GM18861 (cell line): ENCODE measurements around the gene RPLP2.
A peak's percentile ranks its signal among the peaks of the same experiment; 100 is the strongest.

Experiments used
- ATAC-seq: cut with Tn5 transposase; IDR thresholded peaks from one replicate; pipeline ENCODE4 v1.9.1; 2021; ENCODE audit not compliant: unreplicated experiment

The RPLP2 gene

DNA sequence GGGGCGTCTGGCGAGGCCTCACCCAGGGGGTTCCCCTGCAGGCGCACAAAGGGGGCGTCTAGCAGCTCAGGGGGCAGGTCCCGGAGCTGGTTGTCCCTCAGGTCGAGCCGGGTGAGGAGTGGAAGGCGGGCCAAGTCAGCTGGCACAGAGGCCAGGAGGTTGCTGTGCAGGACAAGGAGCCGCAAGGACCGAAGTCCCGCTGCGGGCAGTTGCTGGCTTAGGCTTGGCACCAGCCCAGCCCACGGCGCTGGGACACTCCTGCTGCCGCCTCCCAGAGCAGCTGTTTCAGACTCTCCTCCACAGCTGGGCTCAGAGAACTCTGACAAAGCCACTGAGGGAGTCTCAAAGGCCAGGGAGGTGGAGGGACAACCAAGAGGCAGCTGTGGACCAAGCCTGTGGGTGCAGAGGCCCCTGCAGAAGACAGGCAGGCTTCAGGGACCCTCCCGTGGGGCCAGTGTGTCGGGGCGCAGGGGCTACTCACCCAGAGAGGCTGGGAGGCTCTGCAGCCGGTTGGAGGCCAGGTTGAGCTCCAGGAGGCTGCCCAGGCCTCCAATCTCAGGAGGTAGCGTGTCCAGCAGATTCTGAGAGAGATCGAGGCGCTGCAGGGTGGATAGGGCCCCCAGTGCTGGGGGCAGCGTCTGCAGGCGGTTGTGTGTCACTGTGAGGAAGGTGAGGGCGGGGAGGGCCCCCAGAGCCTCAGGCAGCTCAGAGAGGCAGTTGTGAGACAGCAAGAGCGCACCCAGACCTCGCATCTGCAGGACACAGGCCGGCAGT lies 6.9 kb upstream of the RPLP2 start:
- ATAC-seq, result no peak

DNA sequence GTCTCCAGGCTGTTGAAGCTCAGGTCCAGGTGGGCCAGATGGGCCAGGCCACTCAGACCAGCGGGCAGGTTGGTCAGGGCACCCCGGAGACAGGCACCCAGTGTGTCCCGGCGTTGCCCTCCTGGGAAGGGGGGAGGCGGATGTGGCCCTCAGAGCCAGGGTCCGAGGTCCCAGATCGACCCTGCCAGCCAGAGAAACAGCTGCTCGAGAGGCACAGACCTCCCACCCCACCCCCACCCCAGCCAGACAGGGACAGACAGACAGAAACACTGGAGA lies 6.4 kb upstream of the RPLP2 start:
- ATAC-seq, result no peak

DNA sequence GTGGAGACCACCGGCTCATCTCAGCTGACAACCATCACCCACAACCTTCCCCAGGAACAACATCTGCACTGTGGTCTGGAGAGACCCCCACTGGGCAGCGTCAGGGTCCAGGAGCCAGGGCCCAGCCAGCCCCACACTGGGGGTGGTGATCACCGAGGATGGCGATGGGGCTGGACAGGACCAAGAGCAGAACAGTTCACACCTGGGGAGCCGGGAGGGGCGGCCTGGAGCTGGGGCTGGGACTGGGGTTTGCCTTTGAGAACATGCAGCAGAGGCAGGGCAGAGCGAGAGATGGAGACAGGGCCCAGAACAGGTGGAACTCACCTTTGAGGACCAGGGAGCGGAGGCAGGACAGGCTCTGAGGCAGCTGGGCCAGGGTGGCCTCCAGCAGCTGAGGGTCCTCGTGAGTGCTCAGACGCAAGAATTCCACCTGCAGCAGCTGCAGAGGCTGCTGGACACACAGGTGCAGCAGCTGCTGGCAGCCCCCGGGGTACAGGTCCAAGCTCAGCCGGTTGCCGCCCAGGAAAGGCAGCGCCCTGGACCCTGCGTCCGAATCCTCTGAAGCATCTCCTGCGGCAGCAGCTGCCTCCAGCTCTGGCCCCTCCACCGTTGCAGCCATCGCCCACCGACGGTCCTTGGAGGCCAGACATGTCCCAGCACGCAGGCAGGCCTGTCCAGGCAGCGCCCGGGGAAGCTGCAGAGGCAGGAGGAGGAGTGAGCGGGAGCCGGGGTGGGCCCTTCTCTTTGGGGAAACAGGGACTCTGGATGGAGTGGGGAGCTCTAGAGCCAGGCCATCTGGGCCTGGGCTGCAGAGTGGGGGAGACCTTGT lies 5.8 kb upstream of the RPLP2 start:
- ATAC-seq, result no peak

DNA sequence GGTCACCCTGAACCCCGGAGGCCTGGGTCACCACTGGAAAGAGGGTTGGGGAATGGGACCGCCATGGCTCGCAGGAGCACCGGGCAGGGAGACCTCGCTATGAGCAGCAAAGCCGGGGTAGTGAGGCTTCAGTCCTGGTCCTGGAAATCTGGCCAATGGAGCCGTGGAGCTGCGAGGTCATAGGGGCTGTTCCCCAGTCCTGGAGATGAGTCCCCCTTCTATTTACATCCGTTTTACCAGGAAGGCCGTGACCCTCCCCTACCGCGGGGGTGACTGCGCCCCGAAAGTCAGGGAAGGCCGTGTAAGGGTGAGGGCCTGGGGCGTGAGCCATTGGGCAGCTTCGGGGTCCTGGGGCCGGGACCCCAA lies 5.2 kb upstream of the RPLP2 start:
- ATAC-seq, result no peak

DNA sequence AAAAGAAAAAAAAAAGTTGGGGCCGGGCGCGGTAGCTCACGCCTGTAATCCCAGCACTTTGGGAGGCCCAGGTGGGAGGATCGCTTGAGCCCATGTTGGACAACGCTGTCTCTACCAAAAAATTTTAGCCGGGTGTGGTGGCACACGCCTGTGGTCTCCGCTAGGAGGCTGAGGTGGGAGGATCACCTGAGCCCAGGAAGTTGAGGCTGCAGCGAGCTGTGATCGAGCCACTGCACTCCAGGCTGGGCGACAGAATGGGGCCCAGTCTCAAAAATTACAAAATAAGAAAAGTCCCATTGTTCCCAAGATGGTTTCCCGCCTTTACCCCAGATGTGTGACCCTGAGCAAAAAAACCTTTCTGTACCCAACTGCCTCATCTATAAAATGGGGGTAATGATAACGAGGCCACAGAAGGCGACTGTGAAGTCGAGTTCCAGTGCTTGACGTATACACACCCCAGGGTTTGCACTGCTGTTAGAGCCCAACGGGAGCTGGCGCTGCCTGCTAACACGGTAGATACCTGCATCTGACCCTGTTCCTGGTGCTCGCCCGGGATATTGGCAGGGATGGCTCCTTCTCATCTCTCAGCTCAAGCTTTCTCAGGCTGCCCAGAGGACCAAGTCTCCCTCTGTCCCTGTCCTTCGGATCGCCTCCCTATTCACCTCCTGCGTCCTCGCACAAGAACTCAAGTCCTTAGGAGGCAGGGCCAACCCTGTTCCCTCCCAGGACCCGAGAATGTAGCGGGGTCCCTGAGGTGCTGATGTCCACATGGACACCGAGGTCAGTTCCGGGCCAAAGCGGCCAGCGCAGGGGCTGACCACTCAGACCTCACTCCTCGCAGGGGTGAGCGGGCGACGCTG lies 1.1 kb upstream of the RPLP2 start:
- ATAC-seq, result no peak

DNA sequence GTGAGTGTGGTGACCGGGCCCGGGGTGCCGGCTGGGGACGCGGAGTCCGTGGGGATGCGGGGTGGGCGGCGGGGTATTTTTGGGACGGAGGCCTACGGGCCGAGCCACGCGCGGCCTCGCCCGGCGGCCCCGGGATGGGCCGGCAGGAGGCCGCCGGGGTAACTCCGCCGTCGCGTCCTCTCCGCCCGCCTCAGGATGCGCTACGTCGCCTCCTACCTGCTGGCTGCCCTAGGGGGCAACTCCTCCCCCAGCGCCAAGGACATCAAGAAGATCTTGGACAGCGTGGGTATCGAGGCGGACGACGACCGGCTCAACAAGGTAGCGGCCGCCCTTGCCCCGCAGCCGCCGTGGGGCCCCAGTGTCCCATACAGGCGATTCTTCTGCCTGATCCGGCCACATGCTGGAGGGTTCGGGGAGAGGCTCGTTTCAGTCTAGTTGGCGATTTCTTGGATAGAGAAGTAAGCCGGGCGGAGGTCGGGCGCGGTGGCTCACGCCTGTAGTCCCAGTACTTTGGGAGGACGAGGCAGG lies 337 bp downstream of the RPLP2 start:
- peak; percentile 6 for ATAC-seq

DNA sequence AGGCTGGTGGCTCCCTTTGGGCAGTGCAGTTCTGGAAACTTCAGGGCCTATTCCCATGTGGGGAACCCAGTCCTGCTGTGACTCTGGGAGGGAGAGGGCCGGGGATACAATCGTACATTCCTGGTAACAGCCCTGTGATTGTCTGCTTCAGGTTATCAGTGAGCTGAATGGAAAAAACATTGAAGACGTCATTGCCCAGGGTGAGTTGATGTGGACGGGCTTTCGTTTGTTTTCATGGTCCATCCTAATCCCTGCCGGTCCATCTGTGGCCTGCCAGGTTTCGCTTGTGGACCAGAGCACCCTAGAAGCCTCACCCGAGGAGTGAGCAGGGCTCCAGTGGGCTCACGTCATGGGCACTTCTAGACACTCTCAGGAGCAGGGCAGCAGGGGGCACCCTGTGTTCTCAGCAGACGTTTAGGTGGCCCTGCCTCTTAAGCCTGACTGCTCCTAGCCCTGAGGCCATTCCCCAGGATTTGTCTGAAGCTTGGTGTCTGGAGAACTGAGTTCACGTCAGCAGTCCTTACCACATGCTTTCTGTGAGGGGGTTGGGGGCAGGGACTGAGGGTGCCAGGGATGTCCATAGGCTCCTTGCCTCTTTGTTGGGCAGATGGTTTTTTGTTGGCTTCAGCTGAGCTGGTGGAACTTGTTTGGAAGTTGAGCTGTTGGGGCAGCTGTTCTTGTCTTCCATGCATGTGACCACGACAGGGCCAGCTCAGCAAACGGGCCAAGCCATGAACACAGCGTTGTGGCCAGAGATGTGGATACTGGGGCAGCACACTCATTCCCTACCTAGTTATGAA lies 1.9 kb downstream of the RPLP2 start:
- no peak for ATAC-seq

DNA sequence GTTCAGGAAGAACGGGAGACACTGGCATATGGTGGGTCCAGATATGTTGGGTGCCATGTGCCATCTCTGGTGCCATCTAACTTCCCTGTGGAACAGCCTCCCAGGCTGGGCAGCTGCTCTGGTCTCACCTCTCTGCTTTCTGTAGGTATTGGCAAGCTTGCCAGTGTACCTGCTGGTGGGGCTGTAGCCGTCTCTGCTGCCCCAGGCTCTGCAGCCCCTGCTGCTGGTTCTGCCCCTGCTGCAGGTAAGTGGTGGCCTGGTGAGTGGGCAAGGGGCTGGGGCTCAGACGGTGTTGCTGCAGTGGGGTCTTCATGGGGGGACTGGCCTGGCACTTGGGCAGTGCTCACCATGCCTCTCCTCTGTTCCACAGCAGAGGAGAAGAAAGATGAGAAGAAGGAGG lies 2.6 kb downstream of the RPLP2 start:
- no peak for ATAC-seq

DNA sequence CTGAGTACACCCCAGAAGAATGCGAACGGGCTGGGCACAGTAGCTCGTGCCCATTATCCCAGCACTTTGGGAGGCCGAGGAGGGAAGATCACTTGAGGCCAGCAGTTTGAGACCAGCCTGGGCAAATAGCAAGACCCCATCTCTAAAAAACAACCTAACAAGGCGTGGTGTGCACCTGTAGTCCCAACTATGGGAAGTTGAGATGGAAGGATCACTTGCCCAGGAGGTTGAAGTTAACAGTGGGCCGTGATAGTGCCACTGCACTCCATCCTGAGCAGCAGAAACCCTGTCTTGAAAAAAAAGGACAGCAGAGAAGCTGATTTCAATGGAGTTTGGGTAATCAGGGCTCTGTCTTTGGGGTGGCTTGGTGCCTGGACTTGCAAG lies 3.3 kb downstream of the RPLP2 start:
- ATAC-seq, result no peak

DNA sequence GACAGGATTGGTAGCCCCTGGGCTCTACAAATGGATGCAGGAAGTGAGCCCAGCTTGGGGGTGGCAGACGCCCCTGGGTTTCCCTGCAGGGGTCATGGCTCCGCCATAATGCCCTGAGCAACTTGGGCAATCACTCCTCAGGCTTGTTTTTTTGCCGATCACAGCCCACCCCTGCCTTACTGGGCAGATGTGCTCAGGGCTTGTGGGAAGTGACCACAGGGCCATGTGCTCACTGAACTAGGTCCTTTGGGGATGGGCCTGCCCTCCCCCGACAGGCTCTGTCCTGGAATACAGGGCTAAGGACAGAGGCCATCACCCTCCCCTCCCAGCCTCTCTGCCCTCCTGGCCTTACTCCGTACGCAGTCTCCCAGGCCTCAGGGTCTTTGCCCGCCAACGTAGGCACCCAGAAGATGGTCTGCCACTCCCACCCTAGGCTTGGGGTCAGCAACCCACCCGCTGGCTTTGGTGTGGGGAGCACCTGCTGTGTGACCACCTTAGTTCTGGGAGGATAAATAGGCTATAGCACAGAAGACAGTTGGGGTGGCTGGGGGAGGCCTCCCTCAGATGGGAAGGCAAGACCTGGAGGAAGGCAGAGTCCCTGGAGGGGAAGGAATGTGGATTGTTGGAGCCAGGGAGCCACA lies 3.8 kb downstream of the RPLP2 start:
- ATAC-seq, result no peak

DNA sequence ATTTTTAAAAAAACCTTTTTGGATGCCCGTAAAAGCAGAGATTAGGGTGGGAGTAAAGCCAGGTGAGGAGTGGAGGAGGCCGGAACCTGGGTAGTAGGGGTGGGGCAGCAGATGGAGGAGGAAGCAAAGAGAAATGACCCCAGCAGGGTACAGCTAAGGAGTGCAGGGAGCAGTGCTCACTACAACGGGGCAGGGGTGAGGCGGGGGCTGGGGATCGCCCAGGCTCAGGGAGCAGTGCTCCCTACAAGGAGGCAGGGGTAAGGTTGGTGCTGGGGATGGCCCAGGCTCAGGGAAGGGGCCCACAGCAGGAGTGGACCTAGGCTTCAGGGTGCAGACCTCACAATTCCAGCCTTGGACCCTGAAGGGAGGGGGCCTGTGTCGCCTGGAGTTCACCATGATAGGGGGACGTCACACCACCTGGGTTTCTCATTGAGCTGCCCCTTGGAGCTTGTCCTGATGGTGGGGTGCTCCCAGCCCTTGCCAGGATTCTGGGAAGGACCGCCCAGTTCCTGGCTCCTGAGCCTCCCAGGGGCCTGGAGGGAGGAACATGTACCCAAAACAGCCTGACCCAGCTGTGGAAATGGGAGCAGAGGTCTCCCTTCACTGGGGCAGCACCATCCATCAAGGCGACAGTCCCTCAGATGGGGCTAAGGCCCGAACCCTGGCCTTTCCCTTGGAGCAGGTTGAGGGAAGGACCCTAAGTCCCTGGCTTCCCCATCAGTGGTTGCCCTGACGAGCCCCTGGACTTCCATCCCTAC lies 6.1 kb downstream of the RPLP2 start:
- no peak for ATAC-seq

DNA sequence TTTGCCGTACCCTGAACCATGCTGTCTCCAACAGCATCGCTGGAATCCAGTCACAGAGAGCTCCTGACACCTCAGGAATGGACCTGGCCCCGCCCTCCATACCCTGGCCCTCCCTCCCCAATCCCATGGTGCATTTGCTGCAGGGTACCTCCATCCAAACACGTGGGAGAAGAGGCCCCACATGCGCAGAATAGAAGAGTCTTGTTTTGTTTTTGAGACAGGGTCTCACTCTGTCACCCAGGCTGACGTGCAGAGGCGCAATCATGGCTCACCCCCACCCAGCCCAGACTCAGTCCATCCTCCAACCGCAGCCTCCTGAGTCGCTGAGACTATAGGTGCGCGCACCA lies 6.6 kb downstream of the RPLP2 start:
- no peak for ATAC-seq

DNA sequence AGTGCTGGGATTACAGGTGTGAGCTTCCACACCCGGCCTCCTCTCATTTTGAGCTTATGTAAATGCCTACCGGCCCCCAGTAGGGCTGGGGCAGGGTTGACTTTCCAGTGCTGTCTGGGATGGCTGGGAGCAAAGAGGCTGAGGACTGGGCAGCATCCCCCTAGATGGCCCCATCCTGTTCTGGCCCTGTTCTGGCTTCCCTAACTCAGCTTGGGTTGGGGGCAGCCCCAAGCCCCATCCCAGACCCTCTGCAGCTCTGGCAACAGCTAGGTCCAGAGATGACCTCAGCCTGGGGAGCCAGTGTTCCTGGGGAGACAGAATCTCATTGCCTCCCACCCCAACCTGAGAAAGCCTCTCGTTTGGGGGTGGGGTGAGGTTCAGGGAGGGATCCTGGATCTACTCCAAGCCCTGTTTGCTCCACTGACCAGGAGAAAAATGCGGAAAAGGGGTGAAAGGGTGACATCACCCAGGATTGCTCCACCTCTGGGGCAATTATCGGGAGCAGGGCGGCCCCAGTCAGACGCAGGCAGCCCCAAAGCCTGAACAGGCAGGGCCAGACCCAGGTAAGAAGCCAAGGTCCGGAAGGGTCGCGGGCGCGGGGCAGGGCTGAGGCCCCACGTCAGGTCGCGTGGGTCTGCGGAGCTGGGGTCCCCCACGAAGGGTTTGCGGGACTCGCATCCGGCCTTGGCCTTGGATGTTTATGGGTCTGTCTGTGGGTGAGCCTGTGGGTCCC lies 8.8 kb downstream of the RPLP2 start, which contains the start of gene PNPLA2:
Gene PNPLA2, plus strand, starts transcription at position 519 of the 733 bp plus-strand sequence. CDS start 805 bp downstream, outside the sequence.
- no peak for ATAC-seq

DNA sequence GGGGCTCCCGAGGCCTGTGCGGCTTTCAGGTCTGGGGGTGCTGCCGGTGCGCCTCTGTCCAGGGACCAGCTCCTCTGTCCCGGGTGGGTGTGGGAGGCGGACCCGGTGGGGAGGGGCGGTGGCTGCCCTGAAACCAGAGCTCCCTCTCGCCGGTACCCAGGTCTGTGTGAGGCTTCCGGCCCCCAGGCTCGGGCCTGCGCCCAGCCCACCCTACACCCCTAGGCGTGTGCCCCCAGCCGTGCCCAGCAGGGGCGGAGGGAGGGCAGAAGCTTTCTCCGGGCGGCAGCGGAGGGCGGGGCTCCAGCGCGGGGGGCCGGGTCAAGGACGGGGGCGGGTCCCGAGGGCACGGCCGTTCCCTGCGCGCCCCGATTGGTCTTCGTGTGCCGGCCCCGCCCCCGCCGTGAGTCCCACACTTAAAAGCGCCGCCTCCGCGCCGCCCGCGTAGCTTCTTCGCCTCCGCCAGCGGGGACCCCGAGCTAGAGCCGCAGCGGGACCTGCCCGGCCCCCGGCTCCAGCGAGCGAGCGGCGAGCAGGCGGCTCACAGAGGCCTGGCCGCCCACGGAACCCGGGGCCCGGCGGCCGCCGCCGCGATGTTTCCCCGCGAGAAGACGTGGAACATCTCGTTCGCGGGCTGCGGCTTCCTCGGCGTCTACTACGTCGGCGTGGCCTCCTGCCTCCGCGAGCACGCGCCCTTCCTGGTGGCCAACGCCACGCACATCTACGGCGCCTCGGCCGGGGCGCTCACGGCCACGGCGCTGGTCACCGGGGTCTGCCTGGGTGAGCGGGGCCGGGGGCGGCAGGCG lies 9.6 kb downstream of the RPLP2 start:
- peak; percentile 49 for ATAC-seq

DNA sequence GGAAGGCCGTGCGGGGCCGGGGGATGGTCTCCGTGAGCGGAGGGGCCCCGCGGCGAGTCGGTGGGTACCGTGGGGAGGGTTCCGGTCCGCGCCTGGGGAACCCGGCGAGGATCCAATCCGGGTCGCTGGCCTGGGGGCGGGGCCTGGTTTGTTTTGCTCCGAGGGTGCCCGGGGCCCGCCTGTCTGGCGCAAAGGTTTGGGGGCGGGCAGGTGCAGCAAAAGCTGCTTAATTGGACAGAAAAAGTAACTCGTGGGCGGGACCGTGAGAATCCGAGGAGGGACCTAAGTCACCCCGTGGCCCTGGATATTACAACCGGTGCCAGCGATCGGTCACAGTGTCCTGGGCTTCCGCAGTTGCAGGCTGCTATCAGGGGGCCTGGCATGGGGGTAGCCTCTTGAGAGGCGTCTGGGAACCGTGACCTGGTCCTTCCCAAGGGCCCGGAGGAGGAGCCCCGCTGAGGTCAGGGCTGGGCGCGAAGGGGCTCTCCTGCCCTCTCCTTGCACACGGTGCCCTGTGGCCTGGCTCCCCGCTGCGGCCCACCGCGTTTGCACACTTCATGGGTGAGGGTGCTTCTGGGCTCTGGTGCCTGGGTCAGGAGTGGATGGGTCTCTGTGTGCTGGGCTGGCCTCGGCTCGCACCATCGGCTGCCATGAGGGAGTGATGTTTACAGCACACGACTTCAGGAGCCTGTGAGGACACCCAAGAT lies 10.3 kb downstream of the RPLP2 start:
- peak; percentile 40 for ATAC-seq

DNA sequence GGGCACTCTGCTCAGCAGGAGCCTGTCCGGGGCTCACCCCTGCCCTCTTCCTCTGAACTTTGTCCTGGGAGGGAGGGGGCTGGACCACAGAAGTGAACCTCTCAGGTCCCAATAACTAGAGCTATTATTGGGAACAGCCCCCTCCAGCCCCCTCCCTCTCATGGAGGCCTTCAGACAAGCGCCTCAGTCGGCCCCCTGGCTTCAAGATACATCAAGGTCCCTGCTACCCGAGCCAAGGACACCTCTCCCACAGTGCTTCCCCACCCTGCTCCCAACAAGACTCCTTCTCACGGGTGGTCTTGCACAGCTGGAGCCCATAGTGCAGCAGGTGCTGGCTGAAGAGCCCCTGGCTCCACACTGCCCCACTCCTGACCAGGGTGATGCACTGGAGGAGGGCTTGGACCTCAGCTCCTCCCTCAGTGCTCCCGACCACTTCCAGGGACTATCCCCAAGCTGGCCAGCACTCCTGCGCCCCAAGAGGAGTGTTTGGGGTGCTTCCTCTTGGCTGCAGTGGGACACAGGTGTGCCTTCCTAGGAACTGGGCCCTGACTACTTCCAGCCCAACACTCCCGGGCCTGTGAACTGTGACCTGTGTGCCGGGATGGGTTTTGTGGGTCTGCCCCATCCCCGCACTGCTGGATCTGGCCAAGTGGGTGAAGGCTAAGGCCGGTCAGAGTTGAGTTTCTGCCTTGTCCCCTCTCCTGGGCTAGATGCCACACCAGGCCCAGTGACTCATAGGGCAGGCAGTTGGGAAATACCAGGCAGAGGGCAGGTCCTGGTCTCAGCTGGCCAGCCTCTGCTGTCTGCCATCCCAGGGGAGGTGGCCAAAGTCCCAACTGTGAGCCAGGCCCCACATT lies 11.1 kb downstream of the RPLP2 start:
- no peak for ATAC-seq
